ENCODE data around the gene ZDHHC8. TPM values are rescaled to one million over a fixed set of nuclear protein-coding genes. Genes with fewer than 3 reads are reported as not detected.

The ZDHHC8 gene
- total RNA-seq, 2 donors from 2014 or later: 53.9 to 124 TPM

- ATAC-seq: no peak
Measured at GRCh38 chr22:20145206-20145831, 13.7 kb downstream of the ZDHHC8 start.

DNA sequence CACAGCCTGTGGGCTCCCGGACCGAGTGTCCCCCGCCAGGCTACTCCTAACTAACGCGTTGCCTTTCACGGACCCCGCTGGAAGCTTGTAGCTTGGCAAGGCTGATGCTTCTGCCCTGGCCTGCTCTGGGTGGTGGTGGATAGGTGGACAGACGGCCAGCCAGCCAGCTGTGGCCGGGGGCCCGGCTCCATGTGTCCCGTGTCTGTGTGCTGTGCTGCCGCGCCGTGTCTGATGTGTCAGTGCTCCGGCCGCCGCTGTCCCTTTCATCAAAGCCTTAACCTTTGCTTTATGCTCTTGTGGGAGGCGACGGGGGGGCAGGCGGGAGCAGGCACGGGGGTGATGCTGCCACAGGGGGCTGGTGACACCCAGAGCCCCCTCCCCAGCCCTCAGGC lies 14.2 kb downstream of the ZDHHC8 start:
- H3K27ac Mint-ChIP-seq: no peak overlapping the region

More at GRCh38 chr22:20145206-20145831, 13.7 kb downstream of the ZDHHC8 start:
- Mint-ChIP-seq H3K27ac (no peak overlapping the region), H3K4me1 (ENCODE audit: low read depth in 2 of 2) (no peaks in the 10 kb centered on the region), H3K4me3 (no peak overlapping the region), H3K9me3 (no peaks in the 10 kb centered on the region), H3K36me3 (no peaks in the 10 kb centered on the region), H3K27me3 (no peaks in the 10 kb centered on the region)
- no peak for DNase-seq (ENCODE audit: low spot score)

DNA sequence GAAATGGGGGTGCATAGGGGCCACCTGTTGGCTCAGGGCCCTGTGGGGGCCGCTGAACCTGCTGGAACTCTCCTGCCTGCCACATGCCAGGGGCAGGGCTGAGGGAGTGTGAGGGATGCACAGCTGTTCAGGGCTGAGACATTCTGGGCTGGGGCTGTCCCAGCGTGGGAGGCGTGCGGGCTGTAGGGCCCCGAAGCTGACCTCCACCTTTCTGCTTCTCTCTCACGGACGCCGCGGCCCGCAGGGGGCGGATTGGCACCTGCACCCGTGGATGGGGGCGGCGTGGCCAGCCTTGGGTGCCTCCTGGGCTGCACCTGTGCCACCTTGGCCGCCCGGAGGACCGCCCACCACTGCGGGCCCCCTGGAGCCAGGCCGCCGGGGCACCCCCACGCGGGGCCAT lies 15.2 kb downstream of the ZDHHC8 start:
- H3K4me1 Mint-ChIP-seq (ENCODE audit: low read depth in 2 of 2): no peaks in the 10 kb centered on the region
- no peaks in the 10 kb centered on the region for H3K27me3 Mint-ChIP-seq
- H3K36me3 Mint-ChIP-seq: no peaks in the 10 kb centered on the region
- no peak for ATAC-seq
- H3K4me3 Mint-ChIP-seq: no peak overlapping the region
- DNase-seq (ENCODE audit: low spot score): no peak
- no peak overlapping the region for H3K27ac Mint-ChIP-seq
- H3K9me3 Mint-ChIP-seq: no peaks in the 10 kb centered on the region

More for the DNA sequence above, 14.2 kb downstream of the ZDHHC8 start:
- Mint-ChIP-seq H3K27me3 (no peaks in the 10 kb centered on the region), H3K4me1 (ENCODE audit: low read depth in 2 of 2) (no peaks in the 10 kb centered on the region), H3K9me3 (no peaks in the 10 kb centered on the region), H3K36me3 (no peaks in the 10 kb centered on the region), H3K4me3 (no peak overlapping the region)
- no peak for ATAC-seq
- DNase-seq (ENCODE audit: low spot score): no peak

DNA sequence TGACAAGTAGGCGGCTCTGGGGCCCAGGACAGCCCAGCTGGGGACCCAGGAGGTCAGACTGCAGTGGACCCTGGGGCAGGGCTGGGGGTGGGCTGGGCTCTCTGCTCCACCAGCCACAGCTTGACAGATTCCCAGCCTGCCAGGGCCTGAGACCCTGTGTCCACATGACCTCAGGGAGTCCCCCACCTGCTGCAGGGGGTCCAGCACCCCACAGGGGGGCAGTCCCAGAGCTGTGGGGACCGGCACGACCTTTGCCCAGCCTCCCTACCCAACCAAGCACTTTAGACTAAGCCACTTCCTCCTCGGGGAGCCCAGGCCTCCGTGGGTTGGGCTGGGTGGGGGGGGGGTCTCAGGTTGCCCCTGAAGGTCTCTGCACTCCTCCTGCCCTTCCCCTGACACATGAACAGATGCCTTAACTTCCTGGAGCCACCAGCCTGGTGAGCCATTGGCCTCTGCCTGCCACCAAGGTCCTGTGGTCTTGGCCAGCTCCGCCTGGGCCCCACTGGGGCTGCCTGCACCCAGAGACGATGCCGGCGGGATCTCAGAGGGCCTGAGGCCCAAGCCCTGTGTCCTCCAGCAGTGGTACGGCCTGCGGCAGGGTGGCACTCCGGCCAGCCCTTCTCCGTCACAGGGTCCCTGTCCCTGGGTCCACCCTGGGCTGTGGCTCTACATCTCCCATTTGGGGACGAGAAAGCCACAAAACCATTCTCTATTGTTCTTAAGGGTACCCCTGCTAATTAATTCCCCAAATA lies 15.8 kb downstream of the ZDHHC8 start:
- Mint-ChIP-seq H3K27me3 (no peaks in the 10 kb centered on the region), H3K36me3 (no peaks in the 10 kb centered on the region), H3K9me3 (no peaks in the 10 kb centered on the region), H3K4me3 (no peak overlapping the region), H3K4me1 (ENCODE audit: low read depth in 2 of 2) (no peaks in the 10 kb centered on the region), H3K27ac (no peak overlapping the region)
- DNase-seq (ENCODE audit: low spot score) (no peak), ATAC-seq (no peak)

- H3K4me1 Mint-ChIP-seq (ENCODE audit: low read depth in 2 of 2): no peaks in the 10 kb centered on the region
- no peaks in the 10 kb centered on the region for H3K36me3 Mint-ChIP-seq
- no peak for DNase-seq (ENCODE audit: low spot score)
- H3K27ac Mint-ChIP-seq: no peak overlapping the region
- no peak overlapping the region for H3K4me3 Mint-ChIP-seq
- no peaks in the 10 kb centered on the region for H3K27me3 Mint-ChIP-seq
- H3K9me3 Mint-ChIP-seq: no peaks in the 10 kb centered on the region
- ATAC-seq: no peak
Measured at GRCh38 chr22:20148414-20148813, 16.8 kb downstream of the ZDHHC8 start.

DNA sequence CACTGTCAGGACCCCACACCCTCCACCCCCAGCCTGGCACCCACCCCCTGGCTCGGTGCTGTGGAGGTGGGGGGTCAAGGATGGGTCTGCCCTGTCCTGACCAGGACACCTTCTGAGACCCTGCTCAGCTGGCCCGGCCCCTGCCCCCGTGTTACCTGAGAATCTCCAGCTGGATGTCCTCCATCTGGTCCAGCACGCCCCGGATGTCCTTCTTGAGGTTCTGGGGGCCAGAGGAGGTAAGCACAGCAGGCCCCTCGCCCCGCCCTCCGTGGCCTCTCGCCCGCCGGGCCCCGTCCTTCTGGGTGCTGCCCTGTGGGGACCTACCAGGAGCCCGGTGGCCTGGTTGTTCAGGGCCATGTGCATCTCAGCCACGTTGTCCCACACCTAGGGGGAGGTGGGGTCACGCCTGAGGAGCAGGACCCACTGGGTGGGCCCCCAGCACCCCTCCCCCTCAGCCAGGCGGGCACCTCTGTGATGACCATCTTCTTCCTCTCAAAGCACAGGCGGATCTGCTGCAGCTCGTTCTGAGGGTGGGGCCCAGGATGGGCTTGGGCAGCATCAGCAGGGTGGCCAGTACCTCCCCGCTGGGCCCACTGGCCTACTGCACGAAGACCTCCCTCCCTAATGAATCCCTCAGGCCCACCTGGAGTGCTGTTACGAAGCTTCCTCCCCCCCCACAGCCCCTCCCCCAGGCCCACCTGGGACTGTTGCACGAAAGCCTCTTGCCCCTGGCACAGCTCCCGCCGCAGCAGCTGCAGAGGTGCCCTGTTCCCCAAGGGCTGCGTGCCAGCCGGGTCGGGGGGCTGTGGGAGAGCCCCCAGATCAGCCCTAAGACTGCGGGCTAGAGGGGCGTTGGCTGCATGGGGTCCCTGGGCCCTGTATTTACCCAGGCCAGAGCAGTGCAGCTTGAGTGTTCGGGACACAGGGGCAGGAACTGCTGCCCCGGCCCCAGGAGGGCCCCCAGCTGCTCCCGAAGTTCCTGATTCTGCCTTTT lies 17.9 kb downstream of the ZDHHC8 start:
- Mint-ChIP-seq H3K4me3 (no peak overlapping the region), H3K4me1 (ENCODE audit: low read depth in 2 of 2) (no peaks in the 10 kb centered on the region), H3K27ac (no peak overlapping the region), H3K36me3 (no peaks in the 10 kb centered on the region), H3K9me3 (no peaks in the 10 kb centered on the region), H3K27me3 (no peaks in the 10 kb centered on the region)
- no peak for ATAC-seq
- DNase-seq (ENCODE audit: low spot score): no peak

GRCh38 chr22:20150381-20151275 lies 19.0 kb downstream of the ZDHHC8 start, which contains the start of gene CCDC188:
Gene CCDC188, minus strand, starts transcription at chr22:20151055. Its CDS starts 69 bp downstream, at chr22:20150986.
- no peaks in the 10 kb centered on the region for H3K9me3 Mint-ChIP-seq
- ATAC-seq (no peak), DNase-seq (ENCODE audit: low spot score) (no peak)
- no peak within 1 kb of the TSS for H3K27ac Mint-ChIP-seq
- no peaks in the 10 kb centered on the region for H3K27me3 Mint-ChIP-seq
- no peak within 1 kb of the TSS for H3K4me3 Mint-ChIP-seq
- H3K36me3 Mint-ChIP-seq: no peaks in the 10 kb centered on the region
- no peaks in the 10 kb centered on the region for H3K4me1 Mint-ChIP-seq (ENCODE audit: low read depth in 2 of 2)

- no peaks in the 10 kb centered on the region for H3K9me3 Mint-ChIP-seq
Measured at GRCh38 chr22:20151276-20151588, 19.6 kb downstream of the ZDHHC8 start.

DNA sequence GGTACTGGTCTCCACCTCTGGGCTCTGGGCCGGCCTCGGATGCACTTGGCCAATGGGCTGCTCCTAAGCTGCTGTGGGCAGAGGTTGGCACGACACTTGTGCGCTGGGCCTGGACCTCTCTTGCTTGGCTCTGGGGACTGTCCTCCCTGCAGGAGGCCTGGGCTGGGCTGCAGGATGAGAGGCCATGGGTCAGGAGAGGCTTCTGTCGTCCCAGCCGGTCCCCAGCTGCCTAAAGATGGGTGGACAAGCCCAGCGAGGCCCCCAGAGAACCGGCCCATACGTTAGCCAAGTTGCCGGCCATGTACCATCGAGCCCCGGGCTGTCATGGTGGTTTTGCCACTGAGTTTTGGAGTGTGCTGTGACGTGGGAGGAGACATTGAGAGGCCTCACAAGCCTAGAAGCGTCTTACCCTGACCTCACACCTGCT lies 20.9 kb downstream of the ZDHHC8 start:
- Mint-ChIP-seq H3K36me3 (no peaks in the 10 kb centered on the region), H3K4me3 (no peak overlapping the region), H3K9me3 (no peaks in the 10 kb centered on the region), H3K4me1 (ENCODE audit: low read depth in 2 of 2) (peaks cover 0 to 3% of the 10 kb centered on the region in 2 donors), H3K27ac (no peak overlapping the region), H3K27me3 (no peaks in the 10 kb centered on the region)
- ATAC-seq: no peak
- DNase-seq (ENCODE audit: low spot score): no peak

More at GRCh38 chr22:20151276-20151588, 19.6 kb downstream of the ZDHHC8 start:
- DNase-seq (ENCODE audit: low spot score) (no peak), ATAC-seq (no peak)
- Mint-ChIP-seq H3K27me3 (no peaks in the 10 kb centered on the region), H3K4me1 (ENCODE audit: low read depth in 2 of 2) (no peaks in the 10 kb centered on the region), H3K27ac (no peak overlapping the region), H3K36me3 (no peaks in the 10 kb centered on the region), H3K4me3 (no peak overlapping the region)

DNA sequence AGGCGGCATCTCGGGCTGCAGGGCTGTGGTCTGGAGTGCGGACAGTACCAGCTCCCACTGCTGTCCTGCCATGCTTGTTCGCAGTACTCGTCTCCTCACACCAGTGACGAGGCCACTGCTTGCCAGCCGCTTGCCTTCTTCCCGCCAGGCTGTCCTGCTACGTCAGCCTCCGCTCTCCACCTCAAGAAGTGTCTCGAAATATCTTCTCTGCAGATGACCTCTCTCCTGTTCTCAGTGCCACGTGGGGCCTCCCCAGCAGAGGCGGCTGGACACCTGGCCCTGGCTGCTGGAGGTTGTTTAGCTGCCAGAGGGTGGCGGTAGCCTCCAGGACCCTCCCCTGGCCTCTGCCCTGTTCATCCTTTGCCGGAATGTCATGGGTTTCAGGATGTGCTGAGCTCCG lies 22.3 kb downstream of the ZDHHC8 start:
- ATAC-seq (no peak), DNase-seq (ENCODE audit: low spot score) (no peak)
- no peaks in the 10 kb centered on the region for H3K9me3 Mint-ChIP-seq
- peaks cover 0 to 3% of the 10 kb centered on the region in 2 donors for H3K4me1 Mint-ChIP-seq (ENCODE audit: low read depth in 2 of 2)
- no peaks in the 10 kb centered on the region for H3K36me3 Mint-ChIP-seq
- no peak overlapping the region for H3K4me3 Mint-ChIP-seq
- H3K27ac Mint-ChIP-seq: no peak overlapping the region
- H3K27me3 Mint-ChIP-seq: no peaks in the 10 kb centered on the region

DNA sequence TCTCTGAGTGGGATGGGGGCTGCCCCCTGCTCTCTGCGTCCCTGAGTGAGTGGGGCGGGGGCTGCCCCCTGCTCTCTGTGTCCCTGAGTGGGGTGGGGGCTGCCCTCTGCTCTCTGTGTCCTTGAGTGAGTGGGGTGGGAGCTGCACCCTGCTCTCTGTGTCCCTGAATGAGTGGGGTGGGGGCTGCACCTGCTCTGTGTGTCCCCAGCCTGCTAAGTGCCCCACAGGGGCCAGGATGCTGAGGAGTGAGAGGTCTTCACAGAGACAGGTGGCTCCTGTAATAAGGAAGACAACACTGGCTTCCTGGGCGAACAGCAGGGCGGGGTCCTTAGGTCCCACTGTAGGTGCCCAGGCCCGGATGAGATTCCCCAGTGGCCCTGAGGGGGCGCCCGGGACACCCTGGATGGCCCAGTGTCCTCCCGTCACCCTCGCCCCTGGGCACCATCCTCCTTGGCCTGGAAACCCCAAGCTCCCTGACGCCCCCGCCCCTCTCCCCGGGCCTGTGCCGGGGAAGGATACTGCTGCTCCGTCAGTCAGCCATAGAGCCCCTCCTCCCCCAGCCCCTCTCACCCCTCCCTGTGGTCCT lies 23.1 kb downstream of the ZDHHC8 start:
- Mint-ChIP-seq H3K27me3 (no peaks in the 10 kb centered on the region), H3K9me3 (no peaks in the 10 kb centered on the region), H3K4me3 (no peak overlapping the region), H3K27ac (no peak overlapping the region), H3K36me3 (no peaks in the 10 kb centered on the region), H3K4me1 (ENCODE audit: low read depth in 2 of 2) (peaks cover 0 to 3% of the 10 kb centered on the region in 2 donors)
- DNase-seq (ENCODE audit: low spot score): no peak
- no peak for ATAC-seq

GRCh38 chr22:20155330-20156041 lies 23.9 kb downstream of the ZDHHC8 start:
- Mint-ChIP-seq H3K4me3 (no peak overlapping the region), H3K27me3 (no peaks in the 10 kb centered on the region), H3K9me3 (no peaks in the 10 kb centered on the region), H3K36me3 (no peaks in the 10 kb centered on the region), H3K27ac (no peak overlapping the region), H3K4me1 (ENCODE audit: low read depth in 2 of 2) (peaks cover 0 to 3% of the 10 kb centered on the region in 2 donors)
- DNase-seq (ENCODE audit: low spot score) (no peak), ATAC-seq (peak in 1 of 2 donors; percentile 43)

Data from natural killer cell treated with Interleukin-12 subunit alpha and Interleukin-12 subunit beta and Interleukin-15 and Interleukin-18, amount 100 ng/mL, for 72 hours (primary cell).